DMS79 treated with DMSO at 0.1 percent for 48 hours (cell line): ENCODE results near the gene DYNC2LI1.
"Not testable (repeated sequence)": the region's sequence is repeated elsewhere in the genome, so short reads cannot be mapped to it uniquely, and the experiment has no call there.

Experiments
- DNase-seq: peaks from one replicate; lab custom pipeline; 2025; lab: John Stamatoyannopoulos, UW

Gene DYNC2LI1

DNA sequence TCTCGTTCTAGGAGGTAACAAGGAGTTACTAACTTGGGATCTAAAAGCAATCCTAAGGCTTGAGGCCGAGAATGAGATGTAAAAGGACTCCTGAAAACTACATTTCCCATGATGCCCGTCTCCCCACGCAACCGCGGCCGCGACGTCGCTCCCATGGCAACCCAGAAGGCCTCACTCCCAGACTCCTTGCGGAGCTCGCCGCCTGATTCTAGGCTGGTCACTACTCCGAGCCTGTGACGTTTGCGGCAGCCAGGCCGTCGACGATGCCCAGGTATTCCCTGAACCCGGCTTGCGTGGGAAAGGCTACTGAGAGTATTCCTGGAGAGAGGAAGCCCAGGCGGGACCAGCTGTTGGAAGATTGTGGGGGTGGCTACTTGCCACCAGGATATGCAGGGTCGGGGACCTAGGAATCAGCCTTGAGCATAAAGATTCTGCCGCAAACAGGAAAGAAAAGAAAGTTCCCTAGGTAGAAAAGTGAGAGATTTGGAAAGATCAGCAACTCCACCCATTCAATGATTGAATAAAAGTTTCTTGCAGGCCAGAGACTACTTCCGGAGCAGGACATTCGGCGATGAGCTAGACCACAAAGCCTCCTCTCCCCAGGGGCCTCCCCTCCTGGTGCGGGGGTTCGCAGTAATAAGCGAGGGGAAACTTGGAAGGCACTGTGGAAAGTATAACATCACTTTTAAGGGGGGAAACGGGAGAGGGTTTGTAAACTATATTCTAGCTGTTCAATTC, at the start of gene DYNC2LI1:
Gene DYNC2LI1, plus strand, starts transcription at position 164 of the 738 bp plus-strand sequence. Its CDS starts 100 bp downstream, at position 264.
- peak; percentile 81 for DNase-seq

DNA sequence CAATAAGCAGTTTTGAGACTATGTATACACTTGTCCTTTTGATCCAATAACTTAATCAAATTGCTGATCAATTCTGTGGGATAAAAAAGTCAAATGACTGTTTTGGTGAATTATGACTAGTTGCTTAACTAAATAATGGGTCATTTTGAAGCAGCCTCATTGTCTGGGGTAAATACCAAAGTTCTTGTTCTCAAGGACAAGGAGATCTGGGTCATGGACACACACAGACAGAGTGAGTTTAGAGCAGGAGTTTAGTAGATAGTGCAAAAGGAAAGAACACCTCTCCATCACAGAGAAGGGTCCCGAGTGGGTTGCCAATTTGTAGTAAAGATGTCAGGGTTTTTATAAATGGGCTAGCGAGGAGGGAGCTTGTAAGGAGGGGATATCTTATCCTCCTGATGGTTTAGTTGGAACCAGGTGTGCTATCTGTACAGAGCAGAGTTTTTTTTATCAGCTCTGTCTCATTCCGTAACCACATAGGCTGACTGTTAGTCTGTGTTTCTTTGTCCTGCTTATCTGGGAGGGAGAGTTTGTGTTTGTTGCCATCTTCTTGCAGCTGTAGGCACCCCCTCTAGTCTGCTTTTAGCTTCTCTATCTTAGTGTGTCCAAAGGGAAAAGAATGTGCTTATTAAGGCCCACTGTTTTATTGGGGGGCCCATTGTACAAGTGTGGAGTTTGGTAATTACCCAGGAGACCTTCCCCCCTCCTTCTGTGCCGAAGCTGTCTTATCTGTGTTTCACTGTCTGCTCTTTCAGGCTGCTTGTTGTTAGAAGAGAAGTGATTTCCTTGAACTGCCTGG, 48.9 kb upstream of the DYNC2LI1 start:
- no peak for DNase-seq

DNA sequence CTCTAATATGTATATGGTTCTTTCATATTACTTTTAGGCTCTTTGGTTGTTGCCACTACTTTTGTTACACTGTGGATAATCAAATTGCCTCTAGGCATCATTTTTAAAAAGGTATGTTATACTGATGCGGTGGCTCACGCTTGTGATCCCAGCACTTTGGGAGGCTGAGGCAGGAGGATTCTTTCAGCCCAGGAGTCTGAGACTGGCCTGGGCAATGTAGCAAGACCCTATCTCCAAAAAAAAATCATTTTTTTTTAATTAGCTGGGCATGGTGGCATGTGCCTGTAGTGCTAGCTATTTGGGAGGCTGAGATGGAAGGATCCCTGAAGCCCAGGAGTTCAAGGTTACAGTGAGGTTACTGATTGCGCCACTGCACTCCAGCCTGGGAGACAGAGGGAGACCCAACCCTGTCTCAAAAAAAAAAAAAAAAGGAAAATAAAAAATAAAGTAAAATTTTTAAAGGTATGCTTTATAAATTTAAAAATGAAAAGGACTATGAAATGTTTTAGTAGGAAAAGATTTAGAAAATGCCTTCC, 48.1 kb upstream of the DYNC2LI1 start:
- DNase-seq: no peak

- not testable (repeated sequence) for DNase-seq
These were observed 46.7 kb upstream of the DYNC2LI1 start for GRCh38 chr2:43726961-43727633.

DNA sequence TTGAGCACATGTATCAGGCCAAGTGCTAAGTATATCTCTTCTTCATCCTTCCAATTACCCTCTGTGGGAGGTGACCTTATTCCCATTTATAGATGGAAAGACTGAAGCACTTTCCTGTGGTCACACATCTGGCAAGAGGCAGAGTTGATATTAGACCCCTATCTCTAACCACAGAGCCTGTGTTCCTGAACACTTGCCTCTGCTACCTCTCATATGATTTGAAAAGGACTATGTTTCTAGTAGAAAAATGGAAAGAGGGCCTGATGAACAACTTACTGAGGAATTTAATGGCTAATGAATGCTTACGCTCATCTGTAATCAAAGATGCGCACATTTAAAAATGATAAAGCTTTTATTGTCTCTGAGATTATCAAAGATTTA, 46.2 kb upstream of the DYNC2LI1 start:
- no peak for DNase-seq

GRCh38 chr2:43729491-43730174, 44.2 kb upstream of the DYNC2LI1 start:
- DNase-seq: no peak

- DNase-seq: no peak
These were observed 42.6 kb upstream of the DYNC2LI1 start for GRCh38 chr2:43731211-43731610.

- no peak for DNase-seq
These were observed 37.2 kb upstream of the DYNC2LI1 start for GRCh38 chr2:43736637-43737036.

- DNase-seq: no peak
These were observed 36.6 kb upstream of the DYNC2LI1 start for GRCh38 chr2:43737097-43737854.

GRCh38 chr2:43737855-43738254, 36.0 kb upstream of the DYNC2LI1 start:
- no peak for DNase-seq

GRCh38 chr2:43738257-43738656, 35.6 kb upstream of the DYNC2LI1 start:
- no peak for DNase-seq

GRCh38 chr2:43743706-43744105, 30.1 kb upstream of the DYNC2LI1 start:
- DNase-seq: no peak

DNA sequence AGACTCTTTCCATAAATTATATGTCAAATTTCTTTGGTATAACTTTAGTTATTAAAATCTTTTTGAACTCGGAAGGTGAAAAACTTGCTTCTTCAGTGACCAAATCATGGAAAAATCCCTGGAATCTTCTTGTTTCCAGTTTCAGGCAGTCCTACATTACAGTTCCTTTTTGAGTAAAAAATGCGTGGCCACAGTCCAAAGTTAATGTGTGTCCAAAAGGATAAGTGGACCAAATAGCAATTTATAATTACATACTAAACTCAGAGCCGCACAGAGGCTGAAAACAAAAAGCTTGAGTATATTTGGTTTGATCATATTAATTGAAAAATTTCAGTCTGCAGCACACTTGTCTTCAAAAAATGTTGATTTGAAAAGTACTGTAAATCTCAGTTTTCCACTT, 28.4 kb upstream of the DYNC2LI1 start:
- no peak for DNase-seq

DNA sequence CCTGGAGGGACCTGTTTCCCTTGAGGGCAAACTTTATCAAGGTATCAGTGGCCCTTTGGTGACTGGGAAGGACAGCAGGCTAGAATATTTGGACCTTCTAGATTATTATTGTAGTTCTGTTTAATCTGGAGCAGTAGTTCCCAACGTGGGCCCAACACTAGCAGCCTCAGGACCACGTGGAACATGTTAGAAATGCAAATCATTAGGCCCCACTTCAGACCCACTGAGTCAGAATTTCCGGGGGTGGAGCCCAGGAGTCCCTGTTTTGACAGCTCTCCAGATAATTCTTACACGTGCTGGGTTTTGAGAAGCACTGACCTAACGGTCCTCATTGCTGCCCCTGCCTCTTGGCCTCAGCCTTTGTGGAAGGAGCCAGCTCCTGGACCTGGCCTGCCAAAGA, 25.5 kb upstream of the DYNC2LI1 start:
- DNase-seq: no peak

- no peak for DNase-seq
These were observed 24.3 kb upstream of the DYNC2LI1 start for GRCh38 chr2:43749583-43749982.

DNA sequence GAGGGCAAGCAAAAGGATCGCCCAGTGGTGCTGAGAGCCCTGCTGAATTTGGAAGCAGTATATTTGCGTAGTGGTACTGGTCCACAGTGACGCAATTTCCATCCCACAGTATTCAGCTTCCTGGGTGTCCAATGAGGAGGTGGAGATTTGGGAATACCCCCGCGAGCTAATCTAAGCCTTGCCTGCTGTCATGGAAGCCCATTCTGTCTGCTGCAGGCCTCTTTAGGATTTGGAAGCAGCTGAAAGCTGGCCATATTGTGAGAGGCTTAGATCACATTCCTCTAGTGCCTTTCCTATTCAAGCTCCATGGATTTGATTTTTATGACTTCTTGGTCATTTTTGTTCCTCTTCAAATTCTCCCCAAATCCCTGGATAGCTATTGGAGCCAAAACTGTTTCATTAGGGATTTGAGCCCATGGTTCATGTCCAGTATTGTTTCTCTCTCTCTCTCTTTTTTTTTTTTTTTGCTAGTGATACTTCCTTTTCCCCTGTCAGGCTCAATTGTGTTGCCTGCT, 22.3 kb upstream of the DYNC2LI1 start:
- no peak for DNase-seq

DNA sequence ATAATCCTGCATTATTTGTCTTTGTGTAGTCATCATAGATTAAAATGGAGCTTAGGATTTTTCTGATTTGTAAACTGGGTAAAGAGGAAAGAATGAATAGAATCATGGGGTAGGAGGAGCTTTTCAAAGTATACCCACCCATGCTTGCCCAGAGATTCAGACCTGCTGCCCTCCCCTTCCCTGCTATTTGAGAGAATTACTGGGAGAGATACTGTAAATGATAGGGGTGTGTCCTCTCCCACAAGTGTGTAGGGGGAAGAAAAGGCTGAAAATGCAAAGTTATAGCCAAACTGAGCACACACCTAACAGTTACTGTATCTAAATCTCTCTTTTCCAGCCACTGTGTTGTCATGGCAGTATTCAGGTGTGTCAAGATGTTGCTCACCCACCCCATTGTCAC, 21.5 kb upstream of the DYNC2LI1 start:
- no peak for DNase-seq

- DNase-seq: no peak
These were observed 19.7 kb upstream of the DYNC2LI1 start for GRCh38 chr2:43754180-43754579.

DNA sequence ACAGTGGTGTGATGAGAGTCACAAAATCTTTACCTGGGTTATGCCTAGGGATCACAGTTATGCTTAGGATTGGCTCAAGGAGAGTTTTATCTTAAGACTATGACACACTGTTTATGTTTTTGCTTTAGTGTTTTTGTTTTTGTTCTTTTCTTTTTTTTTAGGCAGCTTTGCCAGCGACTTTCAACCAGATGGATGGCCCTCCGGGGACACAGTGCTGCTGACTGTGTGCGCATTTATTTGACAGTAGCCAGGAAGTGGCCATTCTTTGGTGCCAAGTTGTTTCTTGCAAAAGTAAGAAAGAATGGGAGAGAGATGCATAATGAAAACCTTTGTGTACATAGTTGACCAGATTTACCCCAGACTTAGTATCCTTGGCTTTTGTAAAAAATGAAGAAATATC, 15.1 kb upstream of the DYNC2LI1 start:
- no peak for DNase-seq

GRCh38 chr2:43759195-43759594, 14.6 kb upstream of the DYNC2LI1 start:
- no peak for DNase-seq

- no peak for DNase-seq
These were observed 11.6 kb upstream of the DYNC2LI1 start for GRCh38 chr2:43762286-43762685.
